AG04449 (cell line): ENCODE results near the gene EMP1.

Experiments used
- CTCF ChIA-PET: fragments of 350-600 bp; formaldehyde crosslinking; extraction: SDS; loops from one replicate; lab custom pipeline; 2021; ENCODE audit warnings: antibody characterized with exemption; lab: Yijun Ruan, JAX
- POLR2A ChIA-PET: fragments of 400-600, 350-600 bp; formaldehyde crosslinking; extraction: SDS; loops from one replicate; lab custom pipeline; 2020; ENCODE audit warnings: antibody characterized with exemption, inconsistent platforms; lab: Yijun Ruan, JAX
- DNase-seq: peaks from one replicate; pipeline ENCODE4 v3.0.0-alpha.2; 2010; ENCODE audit warnings: low read depth, low spot score
- H3K4me3 ChIP-seq: 2 replicates; pipeline ENCODE4 v1.5.1; 2011; ENCODE audit warnings: low read depth, mild to moderate bottlenecking, control low read depth, low read length
- TF ChIP-seq, protein P1 (sequence below): IDR thresholded peaks from one replicate; pipeline ENCODE4 v1.5.1; 2011; ENCODE audit warnings: mild to moderate bottlenecking, moderate library complexity, low read length, control low read depth, inconsistent platforms; ENCODE audit not compliant: insufficient read depth; ENCODE audit errors: missing control alignments

The EMP1 gene

DNA sequence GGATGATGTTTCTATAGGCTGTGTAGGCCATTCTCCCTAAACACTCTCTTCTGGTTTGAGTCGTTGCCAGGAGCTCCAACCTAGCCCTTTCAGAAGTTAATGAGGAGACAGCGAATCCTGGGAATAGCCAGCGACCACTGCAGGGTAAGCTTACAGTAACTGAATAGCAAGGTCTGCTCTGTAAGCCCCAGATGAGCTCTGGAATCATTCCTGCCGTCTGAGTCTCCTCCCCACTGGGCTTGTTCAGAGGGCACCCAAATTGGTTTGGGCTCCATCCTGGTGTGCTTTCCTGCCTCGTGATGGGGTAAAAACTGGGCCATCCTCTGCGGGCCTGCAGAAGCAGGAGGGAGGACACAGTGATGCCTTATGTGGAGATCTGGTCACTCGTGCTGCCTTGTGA lies 43.3 kb upstream of the EMP1 start:
- POLR2A ChIA-PET: no interaction called here
- DNase-seq: no peak
- H3K4me3 ChIP-seq: no peak overlapping the region
- CTCF ChIA-PET: no interaction called here
- TF ChIP-seq, protein P1, sequence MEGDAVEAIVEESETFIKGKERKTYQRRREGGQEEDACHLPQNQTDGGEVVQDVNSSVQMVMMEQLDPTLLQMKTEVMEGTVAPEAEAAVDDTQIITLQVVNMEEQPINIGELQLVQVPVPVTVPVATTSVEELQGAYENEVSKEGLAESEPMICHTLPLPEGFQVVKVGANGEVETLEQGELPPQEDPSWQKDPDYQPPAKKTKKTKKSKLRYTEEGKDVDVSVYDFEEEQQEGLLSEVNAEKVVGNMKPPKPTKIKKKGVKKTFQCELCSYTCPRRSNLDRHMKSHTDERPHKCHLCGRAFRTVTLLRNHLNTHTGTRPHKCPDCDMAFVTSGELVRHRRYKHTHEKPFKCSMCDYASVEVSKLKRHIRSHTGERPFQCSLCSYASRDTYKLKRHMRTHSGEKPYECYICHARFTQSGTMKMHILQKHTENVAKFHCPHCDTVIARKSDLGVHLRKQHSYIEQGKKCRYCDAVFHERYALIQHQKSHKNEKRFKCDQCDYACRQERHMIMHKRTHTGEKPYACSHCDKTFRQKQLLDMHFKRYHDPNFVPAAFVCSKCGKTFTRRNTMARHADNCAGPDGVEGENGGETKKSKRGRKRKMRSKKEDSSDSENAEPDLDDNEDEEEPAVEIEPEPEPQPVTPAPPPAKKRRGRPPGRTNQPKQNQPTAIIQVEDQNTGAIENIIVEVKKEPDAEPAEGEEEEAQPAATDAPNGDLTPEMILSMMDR: no peak

DNA sequence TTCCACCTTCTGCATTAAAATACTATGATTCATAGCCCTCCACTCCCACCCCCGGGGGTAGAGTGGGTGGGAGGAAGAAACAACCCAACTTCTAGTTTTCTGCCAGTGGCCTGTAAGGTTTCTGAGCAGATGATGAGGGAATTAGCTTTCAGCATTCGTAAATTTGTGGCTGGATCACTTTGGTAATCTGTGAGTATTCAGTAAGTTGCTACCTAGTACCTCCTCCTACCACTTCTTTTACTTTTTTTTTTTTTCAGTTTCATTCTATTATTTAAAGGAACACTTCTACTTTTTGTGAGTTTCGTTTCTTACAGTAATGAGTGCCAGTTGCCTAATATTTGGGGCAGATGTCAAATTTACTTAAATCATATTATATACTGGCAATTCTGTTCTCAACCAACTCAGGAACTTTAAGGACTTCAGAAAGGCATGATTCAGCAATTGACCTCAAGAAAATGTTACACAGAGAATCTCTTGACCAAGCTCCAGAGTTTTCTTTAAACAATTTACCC lies 42.4 kb upstream of the EMP1 start:
- POLR2A ChIA-PET: no interaction called here
- DNase-seq: no peak
- CTCF ChIA-PET: interaction anchor here (1.0 to 1.4 kb wide), 2 partner anchors 9 to 19 kb away, joined by 3 to 4 read pairs; no protein-coding TSS in a partner anchor
- no peak overlapping the region for H3K4me3 ChIP-seq
- TF ChIP-seq, protein P1: no peak

DNA sequence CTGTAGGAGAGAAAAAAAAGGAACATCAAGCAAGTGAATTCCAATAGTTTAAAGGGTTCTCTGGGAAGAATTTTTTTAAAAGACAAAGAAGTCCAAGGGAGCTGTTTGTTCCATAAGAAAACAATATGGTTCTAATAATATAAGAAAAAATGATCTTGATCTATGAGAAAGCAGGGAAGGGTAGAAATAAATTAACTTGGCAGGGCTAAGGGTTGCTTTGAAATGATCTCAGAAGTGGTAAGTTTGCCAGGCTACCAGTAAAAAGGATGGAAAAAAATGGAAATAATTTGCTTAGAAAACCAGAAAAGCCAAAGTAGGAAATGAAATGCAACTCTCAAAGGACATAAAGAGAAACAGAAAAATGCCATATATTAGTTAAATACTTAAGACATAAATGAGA lies 41.7 kb upstream of the EMP1 start:
- no peak for DNase-seq
- TF ChIP-seq, protein P1: no peak
- H3K4me3 ChIP-seq: no peak overlapping the region
- POLR2A ChIA-PET: no interaction called here
- CTCF ChIA-PET: interaction anchor here (1.0 to 1.4 kb wide), 2 partner anchors 10 to 19 kb away, joined by 3 to 4 read pairs; no protein-coding TSS in a partner anchor

DNA sequence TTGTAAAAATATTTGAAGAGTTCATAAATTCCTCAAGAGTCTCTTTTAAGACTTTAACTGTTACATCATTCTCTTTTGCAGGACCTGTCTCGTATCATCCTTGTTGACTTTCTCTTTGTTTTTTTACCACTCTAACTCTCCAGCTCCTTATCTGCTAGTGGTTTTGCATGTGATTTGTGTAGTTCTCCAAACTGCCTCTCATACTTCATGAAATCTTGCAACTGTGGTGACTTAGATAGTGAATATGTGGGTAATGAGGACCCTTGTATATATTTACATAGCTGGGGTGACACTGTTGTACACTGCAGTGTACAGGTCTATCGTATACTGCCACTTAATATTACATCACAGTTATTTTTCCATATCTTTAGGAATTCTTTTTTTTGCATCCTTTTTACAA lies 40.2 kb upstream of the EMP1 start:
- POLR2A ChIA-PET: no interaction called here
- no peak overlapping the region for H3K4me3 ChIP-seq
- DNase-seq: no peak
- CTCF ChIA-PET: no interaction called here
- TF ChIP-seq, protein P1: no peak

DNA sequence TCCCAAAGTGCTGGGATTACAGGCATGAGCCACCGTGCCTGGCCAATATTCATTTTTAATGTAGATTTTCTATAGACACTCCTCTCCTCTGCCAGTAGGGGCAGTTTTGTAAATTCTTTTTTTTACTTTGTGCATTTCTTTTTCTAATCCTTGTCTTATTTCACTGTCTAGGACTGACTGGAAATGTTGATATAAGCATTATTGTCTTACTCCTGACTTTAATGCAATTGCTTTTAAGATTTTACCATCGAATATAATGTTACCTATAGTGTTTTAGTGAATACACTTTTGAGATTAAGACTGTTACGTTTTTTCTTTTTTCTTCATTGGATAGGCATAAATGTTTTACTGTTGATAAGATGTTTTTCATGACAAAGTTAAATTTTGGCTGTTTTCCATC lies 35.4 kb upstream of the EMP1 start:
- ChIA-PET POLR2A (no interaction called here), CTCF (interaction anchor here (0.8 to 1.9 kb wide), 4 partner anchors 9 to 59 kb away, joined by 3 to 10 read pairs (median 6); no protein-coding TSS in a partner anchor)
- no peak overlapping the region for H3K4me3 ChIP-seq
- TF ChIP-seq, protein P1: no peak
- DNase-seq: no peak

DNA sequence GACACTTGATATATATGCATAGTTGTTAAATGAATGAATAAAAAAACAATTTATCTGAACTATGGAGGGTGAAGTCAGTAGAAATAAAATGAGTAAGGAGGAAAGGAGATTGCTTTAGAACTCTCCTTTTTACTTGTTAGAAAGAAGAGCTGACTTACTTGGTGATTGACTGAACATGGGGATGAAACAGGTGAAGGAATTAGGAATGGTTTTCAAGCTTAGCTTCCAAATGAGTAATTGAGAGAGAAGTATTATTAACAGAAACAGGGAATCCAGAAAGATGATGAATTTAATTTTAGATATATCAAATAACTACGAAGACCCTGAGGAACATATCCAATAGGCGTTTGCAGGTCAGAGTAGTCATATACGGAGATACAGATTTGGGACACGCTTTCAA lies 33.6 kb upstream of the EMP1 start:
- POLR2A ChIA-PET: interaction anchor here (0.6 kb wide), 1 partner anchor 11 kb away, joined by 3 read pairs; no protein-coding TSS in a partner anchor
- no peak for DNase-seq
- no peak overlapping the region for H3K4me3 ChIP-seq
- TF ChIP-seq, protein P1: no peak
- CTCF ChIA-PET: interaction anchor here (1.2 to 1.3 kb wide), 3 partner anchors 19 to 34 kb away, joined by 3 to 4 read pairs (median 3); no protein-coding TSS in a partner anchor
